Hepatocyte (in vitro differentiated cells): ENCODE measurements around the gene SLC44A3. TPM values are rescaled to one million over a fixed set of nuclear protein-coding genes. Genes with fewer than 3 reads are reported as not detected.
A peak's percentile ranks its signal among the peaks of the same experiment; 100 is the strongest.

Source experiments
- DNase-seq: peaks from one replicate; pipeline ENCODE4 v3.0.0-alpha.2; 2016; ENCODE audit warnings: low spot score
- H2AFZ ChIP-seq: fragments of 200-600 bp; sonication (generic); 2 replicates; pipeline ENCODE4 v1.6.0; 2016; ENCODE audit warnings: antibody characterized with exemption, mild to moderate bottlenecking
- H3K27ac ChIP-seq: fragments of 200-600 bp; sonication (generic); 2 replicates; pipeline ENCODE4 v1.5.1; 2016; ENCODE audit warnings: mild to moderate bottlenecking
- H3K27me3 ChIP-seq: fragments of 200-600 bp; sonication (generic); 2 replicates; pipeline ENCODE4 v1.6.1; 2016
- H3K36me3 ChIP-seq: fragments of 200-600 bp; sonication (generic); replicated peaks from 2 replicates; pipeline ENCODE4 v1.5.1; 2016; ENCODE audit warnings: low read depth; ENCODE audit not compliant: insufficient read depth
- H3K4me1 ChIP-seq: fragments of 200-600 bp; sonication (generic); 2 replicates; pipeline ENCODE4 v1.5.1; 2016; ENCODE audit warnings: mild to moderate bottlenecking, moderate library complexity; ENCODE audit not compliant: insufficient read depth
- H3K4me2 ChIP-seq: fragments of 200-600 bp; sonication (generic); 2 replicates; pipeline ENCODE4 v1.6.0; 2016
- H3K4me3 ChIP-seq: fragments of 200-600 bp; sonication (generic); 2 replicates; pipeline ENCODE4 v1.5.1; 2016; ENCODE audit warnings: mild to moderate bottlenecking
- H3K79me2 ChIP-seq: fragments of 200-600 bp; sonication (generic); 2 replicates; pipeline ENCODE4 v1.6.0; 2017; ENCODE audit warnings: mild to moderate bottlenecking
- H3K9me2 ChIP-seq: fragments of 200-600 bp; sonication (generic); replicated peaks from 2 replicates; pipeline ENCODE4 v1.6.0; 2017; ENCODE audit warnings: mild to moderate bottlenecking; ENCODE audit not compliant: insufficient read depth
- H3K9me3 ChIP-seq: fragments of 200-600 bp; sonication (generic); 2 replicates; pipeline ENCODE4 v1.5.1; 2016; ENCODE audit warnings: low read depth, mild to moderate bottlenecking
- H4K20me1 ChIP-seq: fragments of 200-600 bp; sonication (generic); 2 replicates; pipeline ENCODE4 v1.6.0; 2016; ENCODE audit warnings: mild to moderate bottlenecking; ENCODE audit not compliant: insufficient read depth, poor library complexity, severe bottlenecking
- EZH2 ChIP-seq: fragments of 200-600 bp; sonication (generic); IDR thresholded peaks from 2 replicates; pipeline ENCODE4 v1.6.1; 2016; ENCODE audit warnings: antibody characterized with exemption, mild to moderate bottlenecking, borderline replicate concordance
- EZH2phosphoT487 ChIP-seq: fragments of 200-600 bp; sonication (generic); IDR thresholded peaks from one replicate; pipeline ENCODE4 v1.6.1; 2018; ENCODE audit warnings: antibody characterized with exemption, mild to moderate bottlenecking, low read depth, moderate library complexity; ENCODE audit not compliant: unreplicated experiment, severe bottlenecking
- WGBS: methylation state at CpG from one replicate; pipeline ENCODE4 v1.1.6; 2016; ENCODE audit warnings: low lambda C conversion rate; ENCODE audit errors: missing lambda C conversion rate; 5-methylcytosine and 5-hydroxymethylcytosine counted together
- polyA plus RNA-seq: library from polyadenylated mRNA; unstranded; fragments of >200 nt; fragmentation: Nextera tagmentation; extraction: Ambion mirVana; gene quantifications from 2 replicates; pipeline ENCODE4 v1.2.1, GENCODE V29; 2016
- total RNA-seq: library from RNA; depleted of rRNA; stranded (reverse); fragments of >200 nt; gene quantifications from 2 replicates; pipeline ENCODE4 v1.2.3, GENCODE V29; 2014
- TF ChIP-seq, protein P1 (sequence below): fragments of 200-600 bp; sonication (generic); IDR thresholded peaks from 2 replicates; pipeline ENCODE4 v1.5.1; 2016; ENCODE audit warnings: antibody characterized with exemption, mild to moderate bottlenecking; ENCODE audit not compliant: poor library complexity

The SLC44A3 gene
- total and polyA plus RNA-seq, 2 experiments from 2014 or later, result 51.5 to 55.3 TPM

DNA sequence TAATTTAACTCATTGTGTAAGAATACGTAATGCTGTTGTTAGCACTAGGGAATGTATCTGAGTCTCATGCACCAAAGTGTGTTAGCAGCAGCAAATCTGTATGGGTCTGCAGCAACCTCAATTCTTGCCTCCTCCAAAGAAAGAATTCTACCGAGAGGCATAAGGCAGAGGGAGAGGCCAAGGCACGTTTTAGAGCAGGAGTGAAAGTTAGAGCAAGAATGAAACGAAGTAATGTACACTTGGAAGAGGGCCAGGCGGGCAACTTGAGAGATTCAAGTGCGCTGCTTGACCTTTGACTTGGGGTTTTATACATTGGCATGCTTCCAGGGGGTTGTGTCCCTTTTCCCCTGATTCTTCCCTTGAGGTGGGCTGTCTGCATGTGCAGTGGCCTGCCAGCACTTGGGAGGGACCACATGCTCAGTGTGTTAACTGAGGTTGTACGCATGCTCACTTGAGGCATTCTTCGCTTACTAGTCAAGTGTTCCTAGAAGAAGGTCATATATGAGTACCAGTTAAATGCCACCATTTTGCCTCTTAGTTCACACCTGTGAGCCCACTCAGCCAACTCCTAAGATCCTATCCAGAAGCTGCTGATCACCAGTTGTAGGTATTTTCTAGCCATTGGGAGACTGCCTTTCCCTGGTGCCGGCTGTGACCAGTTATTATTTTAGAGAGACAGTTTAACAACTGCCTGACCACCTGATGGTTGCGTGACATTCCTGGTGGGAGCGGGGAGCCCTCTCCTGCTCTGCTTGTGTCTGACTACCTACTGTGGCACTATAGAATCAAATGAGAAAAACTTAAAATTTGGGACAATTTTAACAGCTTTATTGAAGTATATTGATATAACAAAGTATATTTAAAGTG, 109.4 kb downstream of the SLC44A3 start:
- Histone ChIP-seq H4K20me1 (peaks cover 10% of the 10 kb centered on the region), H3K4me1 (peaks cover 14% of the 10 kb centered on the region), H3K27me3 (no peaks in the 10 kb centered on the region), H3K9me3 (no peaks in the 10 kb centered on the region), H3K9me2 (no peaks in the 10 kb centered on the region), H3K79me2 (peaks cover 59% of the 10 kb centered on the region), H3K27ac (no peak overlapping the region), H3K4me3 (peak overlapping the region; percentile 17), H3K36me3 (no peaks in the 10 kb centered on the region), H2AFZ (no peak overlapping the region), H3K4me2 (peak overlapping the region; percentile 87)
- TF ChIP-seq EZH2, result no peak
- TF ChIP-seq, protein P1, sequence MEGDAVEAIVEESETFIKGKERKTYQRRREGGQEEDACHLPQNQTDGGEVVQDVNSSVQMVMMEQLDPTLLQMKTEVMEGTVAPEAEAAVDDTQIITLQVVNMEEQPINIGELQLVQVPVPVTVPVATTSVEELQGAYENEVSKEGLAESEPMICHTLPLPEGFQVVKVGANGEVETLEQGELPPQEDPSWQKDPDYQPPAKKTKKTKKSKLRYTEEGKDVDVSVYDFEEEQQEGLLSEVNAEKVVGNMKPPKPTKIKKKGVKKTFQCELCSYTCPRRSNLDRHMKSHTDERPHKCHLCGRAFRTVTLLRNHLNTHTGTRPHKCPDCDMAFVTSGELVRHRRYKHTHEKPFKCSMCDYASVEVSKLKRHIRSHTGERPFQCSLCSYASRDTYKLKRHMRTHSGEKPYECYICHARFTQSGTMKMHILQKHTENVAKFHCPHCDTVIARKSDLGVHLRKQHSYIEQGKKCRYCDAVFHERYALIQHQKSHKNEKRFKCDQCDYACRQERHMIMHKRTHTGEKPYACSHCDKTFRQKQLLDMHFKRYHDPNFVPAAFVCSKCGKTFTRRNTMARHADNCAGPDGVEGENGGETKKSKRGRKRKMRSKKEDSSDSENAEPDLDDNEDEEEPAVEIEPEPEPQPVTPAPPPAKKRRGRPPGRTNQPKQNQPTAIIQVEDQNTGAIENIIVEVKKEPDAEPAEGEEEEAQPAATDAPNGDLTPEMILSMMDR, result no peak
- no peak for TF ChIP-seq EZH2phosphoT487
- no peak for DNase-seq
- WGBS, result 81% methylated on average over 11 of the region's 11 CpGs

DNA sequence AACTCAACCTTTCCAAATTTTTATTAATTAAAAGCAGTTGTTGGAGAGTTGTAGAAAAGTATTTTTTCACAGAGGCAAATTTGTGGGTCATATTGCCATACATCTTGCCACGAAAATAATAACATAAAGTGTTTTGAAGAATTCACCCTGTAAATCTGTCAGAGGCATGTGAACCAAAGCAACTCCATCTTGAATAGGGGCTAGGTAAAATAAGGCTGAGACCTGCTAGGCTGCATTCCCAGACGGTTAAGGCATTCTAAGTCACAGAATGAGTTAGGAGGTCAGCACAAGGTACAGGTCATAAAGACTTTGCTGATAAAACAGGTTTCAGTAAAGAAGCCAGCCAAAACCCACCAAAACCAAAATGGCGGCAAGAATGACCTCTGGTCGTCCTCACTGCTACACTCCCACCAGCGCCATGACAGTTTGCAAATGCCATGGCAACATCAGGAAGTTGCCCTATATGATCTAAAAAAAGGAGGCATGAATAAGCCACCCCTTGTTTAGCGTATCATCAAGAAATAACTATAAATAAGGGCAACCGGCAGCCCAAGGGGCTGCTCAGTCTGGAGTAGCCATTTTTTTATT, 111.2 kb downstream of the SLC44A3 start:
- Histone ChIP-seq H3K9me2 (no peaks in the 10 kb centered on the region), H4K20me1 (no peaks in the 10 kb centered on the region), H3K27ac (no peak overlapping the region), H2AFZ (no peak overlapping the region), H3K9me3 (no peaks in the 10 kb centered on the region), H3K79me2 (peaks cover 41% of the 10 kb centered on the region), H3K36me3 (no peaks in the 10 kb centered on the region), H3K27me3 (no peaks in the 10 kb centered on the region), H3K4me1 (peaks cover 12% of the 10 kb centered on the region), H3K4me2 (peak overlapping the region; percentile 87), H3K4me3 (no peak overlapping the region)
- TF ChIP-seq EZH2phosphoT487 (no peak), EZH2 (no peak)
- TF ChIP-seq, protein P1, result no peak
- 95% methylated on average over 7 of the region's 7 CpGs for WGBS
- no peak for DNase-seq

DNA sequence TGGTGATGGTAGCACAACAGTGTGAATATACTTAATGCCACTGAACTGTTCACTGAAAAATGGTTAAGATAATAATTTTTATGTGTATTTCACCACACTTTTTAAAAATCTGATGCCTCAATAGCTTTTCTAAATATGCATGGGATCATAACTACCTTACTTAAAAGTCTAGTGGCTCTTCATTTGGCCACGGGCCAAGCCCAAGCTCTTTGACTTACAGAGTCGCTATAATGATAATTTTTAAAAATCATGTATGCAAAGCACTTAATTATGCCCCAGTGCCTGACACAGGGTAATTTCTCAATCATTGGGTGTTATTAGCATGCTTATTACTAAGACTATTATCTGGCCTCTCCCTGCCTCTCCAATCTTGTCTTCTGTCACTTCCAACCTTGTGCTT, 114.4 kb downstream of the SLC44A3 start:
- Histone ChIP-seq H3K79me2 (peaks cover 22% of the 10 kb centered on the region), H3K9me3 (no peaks in the 10 kb centered on the region), H3K4me1 (peaks cover 12% of the 10 kb centered on the region), H3K4me2 (no peak overlapping the region), H3K27ac (no peak overlapping the region), H3K4me3 (no peak overlapping the region), H2AFZ (no peak overlapping the region), H3K9me2 (no peaks in the 10 kb centered on the region), H3K27me3 (no peaks in the 10 kb centered on the region), H4K20me1 (no peaks in the 10 kb centered on the region), H3K36me3 (no peaks in the 10 kb centered on the region)
- 88% methylated on average over 2 of the region's 2 CpGs for WGBS
- no peak for TF ChIP-seq EZH2phosphoT487
- no peak for TF ChIP-seq EZH2
- TF ChIP-seq, protein P1, result no peak
- DNase-seq, result no peak
